HG03439 (cell line): Measurements from ENCODE around the gene PKNOX2.

Experiments used
- ATAC-seq: cut with Tn5 transposase; IDR thresholded peaks from one replicate; pipeline ENCODE4 v1.9.1; 2021; ENCODE audit warnings: mild to moderate bottlenecking, moderate library complexity; ENCODE audit not compliant: unreplicated experiment

The PKNOX2 gene

DNA sequence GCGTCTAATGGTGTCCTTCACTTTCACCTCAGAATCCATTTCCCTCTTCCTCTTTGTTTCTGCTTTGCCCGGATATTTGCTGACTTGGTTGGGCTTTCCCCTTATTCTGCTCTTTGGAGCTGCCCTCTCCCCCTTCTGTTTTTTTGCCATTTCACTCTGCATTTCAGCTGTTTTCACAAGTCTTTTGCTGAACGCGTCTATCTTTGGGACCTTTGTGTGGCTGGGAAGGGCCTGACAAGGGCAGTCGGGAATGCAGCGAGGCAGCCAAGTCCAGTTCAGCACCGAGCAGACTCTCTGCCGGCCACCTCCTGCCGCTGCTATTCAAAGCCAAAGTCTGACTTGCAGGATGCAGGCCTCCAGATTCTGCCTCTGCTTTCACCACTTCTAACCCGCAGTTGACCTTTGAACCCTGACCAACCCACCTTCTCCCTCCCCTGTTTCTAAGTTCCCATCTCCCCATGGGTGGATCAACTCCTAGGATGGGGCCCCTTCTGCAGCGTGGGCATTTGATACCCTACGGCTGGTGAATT is 293.3 kb downstream of the PKNOX2 start:
- ATAC-seq = no peak

DNA sequence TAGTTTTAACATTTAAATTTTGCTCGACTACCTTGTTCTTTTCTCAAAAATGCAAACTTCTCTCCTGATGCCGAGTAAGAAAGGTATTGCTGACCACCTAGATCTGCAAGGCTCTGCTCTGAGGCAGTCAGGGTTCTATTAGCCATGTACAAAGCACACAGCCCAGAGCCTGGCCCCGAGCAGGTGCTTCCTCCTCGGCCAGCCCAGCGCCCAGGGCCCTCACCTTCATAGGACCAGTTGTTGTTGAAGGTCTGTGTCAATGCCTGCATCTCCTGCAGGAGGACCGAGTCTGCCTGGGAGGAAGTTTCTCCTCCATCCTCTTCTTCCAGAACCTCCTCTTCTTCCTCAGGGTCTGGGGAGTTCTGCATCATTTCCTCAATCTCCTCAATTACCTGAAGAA is 295.7 kb downstream of the PKNOX2 start:
- no peak for ATAC-seq

- no peak for ATAC-seq
Observed at GRCh38 chr11:125463590-125464269, 299.2 kb downstream of the PKNOX2 start.

- ATAC-seq = no peak
Observed at GRCh38 chr11:125464270-125464662, 299.7 kb downstream of the PKNOX2 start.

GRCh38 chr11:125464666-125465065 is 300.1 kb downstream of the PKNOX2 start:
- no peak for ATAC-seq

- no peak for ATAC-seq
Observed at GRCh38 chr11:125465255-125465654, 300.7 kb downstream of the PKNOX2 start.

DNA sequence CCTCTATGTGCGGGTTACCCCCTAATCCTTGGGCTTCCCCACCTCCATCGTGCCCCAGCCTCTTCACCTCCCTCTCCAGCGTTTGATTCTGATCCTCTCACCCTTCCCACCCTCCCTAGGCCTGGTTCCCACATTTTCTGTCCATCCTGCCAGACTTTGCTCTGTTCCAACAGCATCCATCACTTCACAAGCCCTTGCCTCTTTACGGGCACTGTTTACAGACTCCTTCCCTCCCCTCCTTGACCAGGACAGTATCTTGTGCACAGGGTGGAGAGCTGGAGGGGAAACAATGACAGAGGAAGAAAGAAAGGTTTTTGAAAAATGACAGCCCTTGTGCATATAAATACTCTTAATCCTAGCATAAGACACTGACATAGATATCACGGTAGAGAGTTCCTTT is 301.1 kb downstream of the PKNOX2 start:
- no peak for ATAC-seq

GRCh38 chr11:125468025-125468424 is 303.5 kb downstream of the PKNOX2 start:
- ATAC-seq = no peak

- no peak for ATAC-seq
Observed at GRCh38 chr11:125468852-125469251, 304.3 kb downstream of the PKNOX2 start.

- no peak for ATAC-seq
Observed at GRCh38 chr11:125470355-125470754, 305.8 kb downstream of the PKNOX2 start.

DNA sequence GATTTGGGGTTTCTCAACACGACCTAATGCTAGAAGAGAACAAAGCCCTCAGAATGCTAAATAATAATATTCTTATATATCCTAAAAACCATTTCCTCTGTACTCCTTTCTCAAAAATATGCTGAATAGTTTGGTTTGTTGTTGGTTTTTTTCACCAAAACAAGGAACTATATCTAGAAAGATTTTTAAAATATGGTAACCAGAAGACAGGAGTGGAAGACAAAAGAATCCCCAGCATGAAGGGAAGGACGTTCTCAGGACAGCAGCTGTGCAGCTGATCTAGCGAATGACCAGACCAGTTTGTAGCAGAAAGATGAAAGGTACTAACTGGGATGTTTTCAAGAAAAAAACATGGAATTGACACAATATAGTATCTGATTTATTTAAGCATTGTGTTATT is 312.2 kb downstream of the PKNOX2 start:
- ATAC-seq = no peak

DNA sequence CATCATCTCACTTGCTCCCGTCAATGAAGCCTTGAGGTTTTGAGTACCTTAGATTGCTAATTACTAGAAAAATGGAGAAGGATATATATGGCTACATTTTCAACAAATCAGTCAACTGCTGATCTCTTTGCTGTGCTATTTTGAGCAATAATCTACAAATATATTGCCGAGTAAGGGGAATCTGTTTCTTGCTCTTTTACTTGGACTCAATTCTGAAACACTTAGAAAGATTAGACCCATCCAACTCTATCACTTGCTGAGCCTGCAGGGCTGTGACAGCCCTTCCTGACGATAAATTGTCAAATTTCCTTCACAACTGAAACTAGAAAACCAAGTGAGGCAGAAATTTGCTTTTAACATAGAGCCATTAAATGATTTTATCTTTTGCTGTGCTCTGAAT is 314.6 kb downstream of the PKNOX2 start:
- no peak for ATAC-seq

DNA sequence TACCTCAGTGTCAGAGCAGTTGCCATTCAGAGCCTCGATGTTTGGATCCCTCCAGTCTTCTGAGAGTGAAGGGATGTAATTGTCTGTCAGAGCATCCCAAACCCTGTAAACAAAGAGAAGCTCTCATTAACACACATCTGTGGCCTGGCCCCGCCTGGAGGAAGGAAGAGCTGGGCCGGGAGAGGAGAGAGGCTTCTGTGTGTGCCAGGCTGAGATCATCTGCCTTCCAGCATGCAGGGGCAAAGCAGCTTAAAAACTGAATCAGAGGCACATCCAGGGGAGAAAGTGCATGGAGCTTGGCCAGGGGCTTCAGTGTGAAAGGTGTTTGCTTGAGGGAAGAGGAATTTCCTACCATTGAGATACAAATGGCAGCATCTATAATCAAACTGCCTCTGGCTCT is 317.0 kb downstream of the PKNOX2 start:
- ATAC-seq = no peak
